Measurements from ENCODE around the gene SPRYD7. TPM values are rescaled to one million over a fixed set of nuclear protein-coding genes. Genes with fewer than 3 reads are reported as not detected.

SPRYD7 gene
- total and polyA plus RNA-seq, 2 experiments from 2014 or later = 9.0 to 16.6 TPM

GRCh38 chr13:49932868-49933267 is 3.3 kb downstream of the SPRYD7 start:
- H3K9ac ChIP-seq = no peak overlapping the region
- H4K20me1 ChIP-seq (ENCODE audit: insufficient read depth) = no peaks in the 10 kb centered on the region
- DNase-seq = no peak
- H3K4me3 ChIP-seq = no peak overlapping the region
- H3F3A ChIP-seq (ENCODE audit: insufficient read depth) = peaks cover 20% of the 10 kb centered on the region
- WGBS, 2 experiments (ENCODE audit: low coverage in 1 of 2, low lambda C conversion rate in 2 of 2, missing lambda C conversion rate in 2 of 2) = 100% methylated on average over 1 of the region's 1 CpG
- H3K36me3 ChIP-seq (ENCODE audit: low read depth) = peaks cover 4% of the 10 kb centered on the region; the same call in 1 of the 2 replicates
- peaks cover 24% of the 10 kb centered on the region for H3K4me1 ChIP-seq (ENCODE audit: insufficient read depth)
- in situ Hi-C loops (cut with MboI) = no loop called here
- H3K27ac ChIP-seq = no peak overlapping the region
- no peak for TF ChIP-seq EZH2 (IDR thresholded peaks at IDR 0.05; ENCODE audit: insufficient read depth, poor library complexity, severe bottlenecking)
- TF ChIP-seq EZH2phosphoT487 (IDR thresholded peaks at IDR 0.05; ENCODE audit: insufficient read depth, low read depth) = no peak
- no peaks in the 10 kb centered on the region for H3K9me3 ChIP-seq (ENCODE audit: low read depth)
- no peaks in the 10 kb centered on the region for H3K9me2 ChIP-seq (ENCODE audit: insufficient read depth)
- peaks cover 54% of the 10 kb centered on the region for H3K79me2 ChIP-seq (ENCODE audit: insufficient read depth)
- no peak overlapping the region for H3K4me2 ChIP-seq (ENCODE audit: unreplicated experiment)
- no peak overlapping the region for H2AFZ ChIP-seq
- no peaks in the 10 kb centered on the region for H3K27me3 ChIP-seq (replicated peaks; ENCODE audit: insufficient read depth)

DNA sequence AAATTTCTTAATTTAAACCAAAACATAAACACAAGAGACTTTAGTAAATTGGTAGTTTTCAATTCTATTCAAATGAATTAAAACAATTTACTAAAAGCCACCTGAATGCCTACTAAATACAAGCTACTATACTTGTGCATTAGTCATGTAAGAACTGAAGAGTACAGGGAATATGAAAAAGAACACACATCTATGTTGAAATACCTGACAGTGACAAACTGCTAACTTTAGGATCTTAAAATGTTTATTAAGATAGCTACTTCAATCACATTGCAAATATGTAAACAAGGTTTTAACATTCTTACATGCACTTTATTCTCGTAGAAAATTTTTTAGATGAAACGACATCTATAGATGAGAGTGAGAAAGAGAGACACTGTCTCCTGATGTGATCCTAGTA is 4.1 kb downstream of the SPRYD7 start:
- DNase-seq = no peak
- Histone ChIP-seq H3K9me2 (ENCODE audit: insufficient read depth) (no peaks in the 10 kb centered on the region), H2AFZ (no peak overlapping the region), H3K9me3 (ENCODE audit: low read depth) (no peaks in the 10 kb centered on the region), H3K4me3 (no peak overlapping the region), H3K36me3 (ENCODE audit: low read depth) (peaks cover 4% of the 10 kb centered on the region; the same call in 1 of the 2 replicates), H3K4me2 (ENCODE audit: unreplicated experiment) (no peak overlapping the region), H3K27ac (no peak overlapping the region), H3K27me3 (replicated peaks; ENCODE audit: insufficient read depth) (no peaks in the 10 kb centered on the region), H3K79me2 (ENCODE audit: insufficient read depth) (peaks cover 54% of the 10 kb centered on the region), H3K9ac (no peak overlapping the region), H4K20me1 (ENCODE audit: insufficient read depth) (no peaks in the 10 kb centered on the region), H3K4me1 (ENCODE audit: insufficient read depth) (peaks cover 25% of the 10 kb centered on the region), H3F3A (ENCODE audit: insufficient read depth) (peaks cover 28% of the 10 kb centered on the region)
- TF ChIP-seq EZH2phosphoT487 (IDR thresholded peaks at IDR 0.05; ENCODE audit: insufficient read depth, low read depth) = no peak
- no peak for TF ChIP-seq EZH2 (IDR thresholded peaks at IDR 0.05; ENCODE audit: insufficient read depth, poor library complexity, severe bottlenecking)
- in situ Hi-C loops (cut with MboI) = no loop called here
- WGBS, 2 experiments (ENCODE audit: low coverage in 1 of 2, low lambda C conversion rate in 2 of 2, missing lambda C conversion rate in 2 of 2) = 69 to 85% methylated on average over 2 of the region's 2 CpGs

- DNase-seq = peak; percentile 75
- Histone ChIP-seq H3K27ac (peak overlapping the region; percentile 41), H3K9ac (no peak overlapping the region; the same call in 1 of the 2 replicates), H4K20me1 (ENCODE audit: insufficient read depth) (no peaks in the 10 kb centered on the region), H3K9me3 (ENCODE audit: low read depth) (no peaks in the 10 kb centered on the region), H2AFZ (no peak overlapping the region), H3K4me2 (ENCODE audit: unreplicated experiment) (peak overlapping the region; percentile 15), H3K27me3 (replicated peaks; ENCODE audit: insufficient read depth) (no peaks in the 10 kb centered on the region), H3K9me2 (ENCODE audit: insufficient read depth) (no peaks in the 10 kb centered on the region), H3K36me3 (ENCODE audit: low read depth) (peaks cover 25% of the 10 kb centered on the region), H3K4me1 (ENCODE audit: insufficient read depth) (0 out of 2 replicates have a peak, but pooled peaks cover 7% of the 10 kb centered on the region), H3K79me2 (ENCODE audit: insufficient read depth) (peaks cover 31% of the 10 kb centered on the region), H3K4me3 (no peak overlapping the region), H3F3A (ENCODE audit: insufficient read depth) (peaks cover 29% of the 10 kb centered on the region)
- in situ Hi-C loops (cut with MboI) = no loop called here
- TF ChIP-seq EZH2 (IDR thresholded peaks at IDR 0.05; ENCODE audit: insufficient read depth, poor library complexity, severe bottlenecking) (no peak), EZH2phosphoT487 (IDR thresholded peaks at IDR 0.05; ENCODE audit: insufficient read depth, low read depth) (no peak)
- WGBS, 2 experiments (ENCODE audit: low coverage in 1 of 2, low lambda C conversion rate in 2 of 2, missing lambda C conversion rate in 2 of 2) = 39 to 44% methylated on average over 3 of the region's 3 CpGs
These were observed 8.4 kb downstream of the SPRYD7 start for GRCh38 chr13:49927755-49928154.

DNA sequence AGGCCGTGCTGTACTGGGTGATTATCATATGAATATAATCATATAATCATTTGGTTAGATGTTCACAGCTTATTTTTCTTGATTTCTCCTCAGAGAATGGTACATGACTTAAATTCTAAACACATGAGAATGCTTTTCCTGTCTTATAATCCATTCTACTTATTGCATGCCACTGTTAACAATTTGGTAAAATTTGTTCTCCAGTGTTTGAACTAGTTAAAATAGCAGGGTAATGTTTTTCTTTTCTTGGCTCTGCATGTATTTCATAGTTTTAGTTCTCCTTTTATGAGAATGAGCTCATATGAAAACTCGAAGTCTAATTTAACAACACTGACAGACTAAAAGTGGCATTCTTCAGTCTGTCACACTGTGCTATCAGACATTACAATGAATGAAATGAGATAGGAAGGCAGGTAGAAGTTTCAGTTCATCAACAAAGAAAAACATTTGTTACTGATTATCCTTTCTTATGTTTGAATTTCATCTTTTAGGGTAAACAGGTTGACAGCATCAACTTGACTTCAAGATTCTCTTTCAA is 10.2 kb downstream of the SPRYD7 start:
- H3K79me2 ChIP-seq (ENCODE audit: insufficient read depth) = peaks cover 13% of the 10 kb centered on the region

More for the DNA sequence above, 10.2 kb downstream of the SPRYD7 start:
- TF ChIP-seq EZH2 (IDR thresholded peaks at IDR 0.05; ENCODE audit: insufficient read depth, poor library complexity, severe bottlenecking) = no peak
- no peak for TF ChIP-seq EZH2phosphoT487 (IDR thresholded peaks at IDR 0.05; ENCODE audit: insufficient read depth, low read depth)
- no peak overlapping the region for H3K9ac ChIP-seq
- no peaks in the 10 kb centered on the region for H3K9me2 ChIP-seq (ENCODE audit: insufficient read depth)
- no peak overlapping the region for H3K27ac ChIP-seq
- DNase-seq = no peak
- H3K9me3 ChIP-seq (ENCODE audit: low read depth) = no peaks in the 10 kb centered on the region
- H3K4me2 ChIP-seq (ENCODE audit: unreplicated experiment) = no peak overlapping the region
- H4K20me1 ChIP-seq (ENCODE audit: insufficient read depth) = no peaks in the 10 kb centered on the region
- no peak overlapping the region for H3K4me3 ChIP-seq
- peaks cover 29% of the 10 kb centered on the region for H3F3A ChIP-seq (ENCODE audit: insufficient read depth)
- in situ Hi-C loops (cut with MboI) = no loop called here
- H3K27me3 ChIP-seq (replicated peaks; ENCODE audit: insufficient read depth) = no peaks in the 10 kb centered on the region
- no peak overlapping the region for H2AFZ ChIP-seq
- WGBS, 2 experiments (ENCODE audit: low coverage in 1 of 2, low lambda C conversion rate in 2 of 2, missing lambda C conversion rate in 2 of 2) = 54 to 56% methylated on average over 2 of the region's 2 CpGs
- H3K36me3 ChIP-seq (ENCODE audit: low read depth) = peaks cover 32% of the 10 kb centered on the region
- 0 out of 2 replicates have a peak, but pooled peaks cover 7% of the 10 kb centered on the region for H3K4me1 ChIP-seq (ENCODE audit: insufficient read depth)
